Natural killer cell (primary cell): ENCODE results near the gene EIF2S2. TPM values are rescaled to one million over a fixed set of nuclear protein-coding genes. Genes with fewer than 3 reads are reported as not detected.

Experiments used
- ATAC-seq, 3 donors: fragments of 150-1000 bp in 2 of 3; fragments of 200-7000 bp in 1 of 3; cut with Tn5 transposase; 1 replicate in 1 of 3; 2 replicates in 2 of 3; pipeline ENCODE4 v1.10.0; 2021; ENCODE audit warnings: mild to moderate bottlenecking in 2 of 3, moderate library complexity in 2 of 3
- DNase-seq, 2 donors: peaks; one replicate each; pipeline versions ENCODE4 v3.0.0 to v3.0.0-alpha.2; 2013 to 2021; ENCODE audit warnings: mixed read lengths in 1 of 2
- H3K27ac ChIP-seq: one replicate; pipeline ENCODE4 v1.5.1; 2013; ENCODE audit warnings: mild to moderate bottlenecking, low read length
- H3K27me3 ChIP-seq: one replicate; pipeline ENCODE4 v1.6.1; 2013; ENCODE audit warnings: low read length; ENCODE audit not compliant: control insufficient read depth, insufficient read depth
- H3K36me3 ChIP-seq: one replicate; pipeline ENCODE4 v1.6.1; 2013; ENCODE audit warnings: low read length; ENCODE audit not compliant: control insufficient read depth, insufficient read depth
- H3K4me1 ChIP-seq: one replicate; pipeline ENCODE4 v1.6.1; 2013; ENCODE audit warnings: low read length; ENCODE audit not compliant: control insufficient read depth, insufficient read depth
- H3K4me3 ChIP-seq: one replicate; pipeline ENCODE4 v1.5.1; 2013; ENCODE audit warnings: low read length
- H3K9me3 ChIP-seq: one replicate; pipeline ENCODE4 v1.6.1; 2013; ENCODE audit warnings: low read length; ENCODE audit not compliant: control insufficient read depth, insufficient read depth
- H3K27ac Mint-ChIP-seq, 2 donors: one replicate each; pipeline ENCODE4 v1.8.0; 2022; ENCODE audit warnings: mild to moderate bottlenecking in 2 of 2, mixed read lengths in 2 of 2, moderate library complexity in 1 of 2
- H3K27me3 Mint-ChIP-seq, 2 donors: one replicate each; pipeline ENCODE4 v1.8.0; 2022; ENCODE audit warnings: low read depth in 2 of 2, mixed read lengths in 2 of 2
- H3K36me3 Mint-ChIP-seq: one replicate; pipeline ENCODE4 v1.8.0; 2022; ENCODE audit warnings: mixed read lengths
- H3K4me1 Mint-ChIP-seq, 2 donors: one replicate each; pipeline ENCODE4 v1.8.0; 2022; ENCODE audit warnings: mixed read lengths in 2 of 2
- H3K4me3 Mint-ChIP-seq: one replicate; pipeline ENCODE4 v1.8.0; 2022; ENCODE audit warnings: mild to moderate bottlenecking, moderate library complexity, mixed read lengths
- H3K9me3 Mint-ChIP-seq, 2 donors: one replicate each; pipeline ENCODE4 v1.8.0; 2022; ENCODE audit warnings: mixed read lengths in 2 of 2
- WGBS: methylation state at CpG from one replicate; pipeline ENCODE4 v1.1.7; 2013; ENCODE audit warnings: missing lambda C conversion rate; ENCODE audit not compliant: insufficient coverage; 5-methylcytosine and 5-hydroxymethylcytosine counted together
- intact Hi-C: fragments of 100-400 bp; cut with micrococcal nuclease; formaldehyde crosslinking; loops from one replicate; pipeline ENCODE4 v1.14.2; 2022
- total RNA-seq, 4 donors: library from RNA; stranded (reverse); fragments of 120-200 nt in 1 of 4; gene quantifications; one replicate each; pipeline versions ENCODE4 v1.2.3 to v1.2.4, GENCODE V29; 2013 to 2022
- TF ChIP-seq, protein P1 (sequence below): fragments of 200-600 bp; IDR thresholded peaks from one replicate; pipeline ENCODE4 v1.8.0; 2022; ENCODE audit warnings: antibody characterized with exemption

The EIF2S2 gene
- total RNA-seq, 3 donors from 2014 or later (not counting 1 experiment from before 2014, with no cell fraction given) = 17.6 to 20.0 (median 17.6) TPM

DNA sequence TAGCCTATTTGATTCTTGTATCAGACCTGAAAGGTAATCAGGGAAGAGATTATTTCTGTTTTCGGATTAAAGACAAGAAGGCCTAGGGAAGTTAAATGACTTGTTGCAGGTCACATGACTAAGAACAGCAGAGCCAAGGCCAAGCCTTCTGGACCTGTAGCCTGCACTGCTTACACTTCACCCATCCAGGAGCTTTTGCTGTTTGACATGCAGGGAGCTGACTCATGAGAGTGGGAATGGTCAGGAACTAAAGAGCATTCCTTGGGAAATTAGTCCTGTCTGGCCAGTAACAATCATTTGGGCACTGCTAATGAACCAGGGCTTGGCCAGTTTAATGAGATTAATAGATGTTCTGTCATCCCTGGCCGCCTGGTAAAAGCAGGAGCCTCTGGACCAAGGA lies 46.8 kb downstream of the EIF2S2 start:
- no peaks in the 10 kb centered on the region for H3K27me3 ChIP-seq
- H3K4me1 ChIP-seq = peaks cover 9% of the 10 kb centered on the region
- H3K27ac Mint-ChIP-seq = peak overlapping the region; percentile 77 to 80
- no peaks in the 10 kb centered on the region for H3K36me3 Mint-ChIP-seq
- H3K27me3 Mint-ChIP-seq = no peaks in the 10 kb centered on the region
- H3K4me3 Mint-ChIP-seq = no peak overlapping the region
- H3K4me3 ChIP-seq = no peak overlapping the region
- DNase-seq (no peak), ATAC-seq (no peak)
- peaks cover 78 to 84% of the 10 kb centered on the region in 2 donors for H3K4me1 Mint-ChIP-seq
- H3K36me3 ChIP-seq = peaks cover 6% of the 10 kb centered on the region
- no peak overlapping the region for H3K27ac ChIP-seq
- 100% methylated on average over 2 of the region's 2 CpGs for WGBS
- TF ChIP-seq, protein P1, sequence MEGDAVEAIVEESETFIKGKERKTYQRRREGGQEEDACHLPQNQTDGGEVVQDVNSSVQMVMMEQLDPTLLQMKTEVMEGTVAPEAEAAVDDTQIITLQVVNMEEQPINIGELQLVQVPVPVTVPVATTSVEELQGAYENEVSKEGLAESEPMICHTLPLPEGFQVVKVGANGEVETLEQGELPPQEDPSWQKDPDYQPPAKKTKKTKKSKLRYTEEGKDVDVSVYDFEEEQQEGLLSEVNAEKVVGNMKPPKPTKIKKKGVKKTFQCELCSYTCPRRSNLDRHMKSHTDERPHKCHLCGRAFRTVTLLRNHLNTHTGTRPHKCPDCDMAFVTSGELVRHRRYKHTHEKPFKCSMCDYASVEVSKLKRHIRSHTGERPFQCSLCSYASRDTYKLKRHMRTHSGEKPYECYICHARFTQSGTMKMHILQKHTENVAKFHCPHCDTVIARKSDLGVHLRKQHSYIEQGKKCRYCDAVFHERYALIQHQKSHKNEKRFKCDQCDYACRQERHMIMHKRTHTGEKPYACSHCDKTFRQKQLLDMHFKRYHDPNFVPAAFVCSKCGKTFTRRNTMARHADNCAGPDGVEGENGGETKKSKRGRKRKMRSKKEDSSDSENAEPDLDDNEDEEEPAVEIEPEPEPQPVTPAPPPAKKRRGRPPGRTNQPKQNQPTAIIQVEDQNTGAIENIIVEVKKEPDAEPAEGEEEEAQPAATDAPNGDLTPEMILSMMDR = no peak
- intact Hi-C loops = loop anchor here (5.0 kb wide), 2 partner anchors 47 to 73 kb away; partner anchors contain the start of genes EIF2S2 and RALY
- H3K9me3 Mint-ChIP-seq = no peaks in the 10 kb centered on the region
- no peaks in the 10 kb centered on the region for H3K9me3 ChIP-seq

GRCh38 chr20:34064286-34064685 lies 47.8 kb downstream of the EIF2S2 start:
- Mint-ChIP-seq H3K27me3 (no peaks in the 10 kb centered on the region), H3K4me3 (no peak overlapping the region), H3K4me1 (peaks cover 78 to 84% of the 10 kb centered on the region in 2 donors), H3K9me3 (no peaks in the 10 kb centered on the region), H3K27ac (peak overlapping the region in 1 of 2 donors; percentile 77), H3K36me3 (no peaks in the 10 kb centered on the region)
- Histone ChIP-seq H3K27me3 (no peaks in the 10 kb centered on the region), H3K4me3 (no peak overlapping the region), H3K9me3 (no peaks in the 10 kb centered on the region), H3K4me1 (peaks cover 5% of the 10 kb centered on the region), H3K27ac (no peak overlapping the region), H3K36me3 (peaks cover 6% of the 10 kb centered on the region)
- DNase-seq (no peak), ATAC-seq (no peak)
- intact Hi-C loops = no loop called here
- WGBS = 97% methylated on average over 3 of the region's 3 CpGs
- TF ChIP-seq, protein P1 = no peak

DNA sequence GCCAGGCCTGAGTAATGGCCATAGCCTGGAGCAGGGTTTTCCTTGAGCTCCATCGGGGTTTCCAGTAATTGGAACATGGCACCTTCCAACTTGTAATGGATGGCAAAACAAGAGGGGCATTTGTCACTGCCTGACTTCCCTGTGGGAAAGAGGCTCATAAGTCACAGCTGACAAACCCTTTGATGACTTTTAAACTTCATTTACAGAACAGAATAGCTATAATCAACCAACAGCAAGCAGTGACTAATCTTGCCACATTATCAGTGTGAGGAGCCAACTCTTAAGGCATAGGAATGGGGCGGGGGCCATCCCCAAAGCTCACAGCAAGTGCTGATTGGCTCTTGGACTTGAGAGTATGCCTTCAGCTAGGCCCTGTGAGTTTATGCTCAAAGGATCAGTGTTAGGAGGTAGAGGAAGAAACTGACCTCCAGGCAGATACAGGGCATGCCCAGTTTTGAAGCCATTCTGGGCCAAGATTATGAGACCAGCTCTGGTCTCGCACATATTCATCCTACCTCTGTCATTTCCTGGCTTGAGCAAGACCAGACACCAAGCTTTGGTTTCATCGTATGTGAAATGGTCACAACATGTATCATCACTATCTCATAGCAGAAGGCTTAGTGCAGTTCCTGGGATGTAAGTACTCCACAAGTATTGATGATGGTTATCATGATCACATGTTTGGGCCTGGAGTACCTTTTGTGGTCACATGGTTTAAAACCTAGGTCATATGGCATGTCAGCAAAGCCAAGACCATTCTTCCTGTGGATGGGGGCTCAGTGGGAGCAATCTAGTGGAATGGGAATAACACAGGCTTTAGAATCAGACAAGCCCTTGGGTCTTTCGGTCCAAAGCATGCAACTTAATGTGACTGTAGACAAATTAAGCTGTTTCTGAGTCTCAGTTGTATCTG lies 49.2 kb downstream of the EIF2S2 start:
- Histone ChIP-seq H3K4me1 (peaks cover 7% of the 10 kb centered on the region), H3K27me3 (no peaks in the 10 kb centered on the region), H3K27ac (no peak overlapping the region), H3K4me3 (no peak overlapping the region), H3K9me3 (no peaks in the 10 kb centered on the region), H3K36me3 (peaks cover 6% of the 10 kb centered on the region)
- 85% methylated on average over 5 of the region's 5 CpGs for WGBS
- TF ChIP-seq, protein P1 = no peak
- peak overlapping the region; percentile 66 to 81 for H3K27ac Mint-ChIP-seq
- peaks cover 80 to 84% of the 10 kb centered on the region in 2 donors for H3K4me1 Mint-ChIP-seq
- intact Hi-C loops = no loop called here
- DNase-seq (no peak), ATAC-seq (peak; percentile 7 to 24 (median 18))
- H3K27me3 Mint-ChIP-seq = no peaks in the 10 kb centered on the region
- H3K36me3 Mint-ChIP-seq = no peaks in the 10 kb centered on the region
- H3K4me3 Mint-ChIP-seq = no peak overlapping the region
- no peaks in the 10 kb centered on the region for H3K9me3 Mint-ChIP-seq
